ENCODE measurements around the gene LGR6. TPM values are rescaled to one million over a fixed set of nuclear protein-coding genes. Genes with fewer than 3 reads are reported as not detected.
A peak's percentile ranks its signal among the peaks of the same experiment; 100 is the strongest.
"Not testable (repeated sequence)": the region's sequence is repeated elsewhere in the genome, so short reads cannot be mapped to it uniquely, and the experiment has no call there.

The LGR6 gene, protein sequence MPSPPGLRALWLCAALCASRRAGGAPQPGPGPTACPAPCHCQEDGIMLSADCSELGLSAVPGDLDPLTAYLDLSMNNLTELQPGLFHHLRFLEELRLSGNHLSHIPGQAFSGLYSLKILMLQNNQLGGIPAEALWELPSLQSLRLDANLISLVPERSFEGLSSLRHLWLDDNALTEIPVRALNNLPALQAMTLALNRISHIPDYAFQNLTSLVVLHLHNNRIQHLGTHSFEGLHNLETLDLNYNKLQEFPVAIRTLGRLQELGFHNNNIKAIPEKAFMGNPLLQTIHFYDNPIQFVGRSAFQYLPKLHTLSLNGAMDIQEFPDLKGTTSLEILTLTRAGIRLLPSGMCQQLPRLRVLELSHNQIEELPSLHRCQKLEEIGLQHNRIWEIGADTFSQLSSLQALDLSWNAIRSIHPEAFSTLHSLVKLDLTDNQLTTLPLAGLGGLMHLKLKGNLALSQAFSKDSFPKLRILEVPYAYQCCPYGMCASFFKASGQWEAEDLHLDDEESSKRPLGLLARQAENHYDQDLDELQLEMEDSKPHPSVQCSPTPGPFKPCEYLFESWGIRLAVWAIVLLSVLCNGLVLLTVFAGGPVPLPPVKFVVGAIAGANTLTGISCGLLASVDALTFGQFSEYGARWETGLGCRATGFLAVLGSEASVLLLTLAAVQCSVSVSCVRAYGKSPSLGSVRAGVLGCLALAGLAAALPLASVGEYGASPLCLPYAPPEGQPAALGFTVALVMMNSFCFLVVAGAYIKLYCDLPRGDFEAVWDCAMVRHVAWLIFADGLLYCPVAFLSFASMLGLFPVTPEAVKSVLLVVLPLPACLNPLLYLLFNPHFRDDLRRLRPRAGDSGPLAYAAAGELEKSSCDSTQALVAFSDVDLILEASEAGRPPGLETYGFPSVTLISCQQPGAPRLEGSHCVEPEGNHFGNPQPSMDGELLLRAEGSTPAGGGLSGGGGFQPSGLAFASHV
- under 1 TPM in 1 of 2 experiments, not detected in 1; 0.26 TPM for total RNA-seq

DNA sequence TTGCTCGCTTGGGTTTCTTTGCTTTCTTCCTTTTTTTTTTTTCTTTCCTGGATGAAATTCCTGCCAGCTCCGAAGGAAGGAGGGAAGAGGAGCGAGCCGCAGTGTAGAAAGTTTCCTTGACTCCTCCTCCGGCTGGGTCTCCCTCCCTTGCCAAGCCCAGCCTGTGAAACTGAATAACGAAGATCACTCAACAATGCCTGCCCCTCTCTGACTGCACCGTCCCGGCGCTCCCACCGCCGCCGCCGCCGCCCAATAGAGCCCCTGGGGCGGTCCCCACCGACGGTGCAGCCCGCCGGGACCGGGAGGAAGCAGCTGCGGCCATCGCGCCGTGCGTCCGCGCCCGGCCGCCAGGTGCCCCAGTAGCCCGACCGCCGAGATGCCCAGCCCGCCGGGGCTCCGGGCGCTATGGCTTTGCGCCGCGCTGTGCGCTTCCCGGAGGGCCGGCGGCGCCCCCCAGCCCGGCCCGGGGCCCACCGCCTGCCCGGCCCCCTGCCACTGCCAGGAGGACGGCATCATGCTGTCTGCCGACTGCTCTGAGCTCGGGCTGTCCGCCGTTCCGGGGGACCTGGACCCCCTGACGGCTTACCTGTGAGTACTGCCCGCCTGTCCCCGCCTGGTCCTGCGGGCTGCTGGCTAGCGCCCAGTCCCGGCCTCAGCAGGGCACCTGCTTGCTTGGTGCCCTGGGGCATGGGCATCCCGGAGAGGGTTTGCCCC lies at the start of gene LGR6:
Gene LGR6 (plus strand): TSS at position 186 of the 714 bp plus-strand sequence. CDS start 191 bp downstream, at position 377.
- Mint-ChIP-seq H3K27ac (no peak within 1 kb of the TSS), H3K36me3 (no peaks in the 10 kb centered on the region), H3K4me3 (no peak within 1 kb of the TSS), H3K27me3 (peaks cover 40% of the 10 kb centered on the region), H3K9me3 (ENCODE audit: low read depth) (no peaks in the 10 kb centered on the region), H3K4me1 (peaks cover 7% of the 10 kb centered on the region)
- CTCF ChIA-PET, result interaction anchor here (0.9 to 3.4 kb wide), 31 partner anchors 9 to 526 kb away, joined by 3 to 50 read pairs (median 5); partner anchors contain the start of gene UBE2T
- DNase-seq, result no peak
- no peak for ATAC-seq

- peaks cover 41% of the 10 kb centered on the region for H3K4me1 Mint-ChIP-seq
- CTCF ChIA-PET, result interaction anchor here (0.7 to 4.4 kb wide), 7 partner anchors 10 to 172 kb away, joined by 3 to 30 read pairs (median 7); partner anchors contain the start of gene PTPN7
- H3K9me3 Mint-ChIP-seq (ENCODE audit: low read depth), result no peaks in the 10 kb centered on the region
- peak; percentile 79 for DNase-seq
- peak; percentile 84 for ATAC-seq
- no peaks in the 10 kb centered on the region for H3K27me3 Mint-ChIP-seq
- peak within 1 kb of the TSS; percentile 90 for H3K27ac Mint-ChIP-seq
- H3K36me3 Mint-ChIP-seq, result peaks cover 17% of the 10 kb centered on the region
- peak within 1 kb of the TSS; percentile 85 for H3K4me3 Mint-ChIP-seq
Observed at GRCh38 chr1:202144402-202145067, 49.1 kb upstream of the LGR6 start, which contains the start of gene ARL8A. TSS of gene ARL8A (minus strand) at chr1:202144737. CDS start at chr1:202144572, 165 bp downstream.

GRCh38 chr1:202145068-202145743 lies 48.4 kb upstream of the LGR6 start:
- H3K36me3 Mint-ChIP-seq, result peaks cover 21% of the 10 kb centered on the region
- peak overlapping the region; percentile 85 for H3K4me3 Mint-ChIP-seq
- no peaks in the 10 kb centered on the region for H3K9me3 Mint-ChIP-seq (ENCODE audit: low read depth)
- DNase-seq (peak; percentile 75), ATAC-seq (peak; percentile 45)
- peaks cover 42% of the 10 kb centered on the region for H3K4me1 Mint-ChIP-seq
- H3K27ac Mint-ChIP-seq, result peak overlapping the region; percentile 90
- no peaks in the 10 kb centered on the region for H3K27me3 Mint-ChIP-seq
- CTCF ChIA-PET, result interaction anchor here (2.5 to 4.4 kb wide), 3 partner anchors 10 to 16 kb away, joined by 23 to 30 read pairs (median 24); partner anchors contain the start of gene PTPN7

DNA sequence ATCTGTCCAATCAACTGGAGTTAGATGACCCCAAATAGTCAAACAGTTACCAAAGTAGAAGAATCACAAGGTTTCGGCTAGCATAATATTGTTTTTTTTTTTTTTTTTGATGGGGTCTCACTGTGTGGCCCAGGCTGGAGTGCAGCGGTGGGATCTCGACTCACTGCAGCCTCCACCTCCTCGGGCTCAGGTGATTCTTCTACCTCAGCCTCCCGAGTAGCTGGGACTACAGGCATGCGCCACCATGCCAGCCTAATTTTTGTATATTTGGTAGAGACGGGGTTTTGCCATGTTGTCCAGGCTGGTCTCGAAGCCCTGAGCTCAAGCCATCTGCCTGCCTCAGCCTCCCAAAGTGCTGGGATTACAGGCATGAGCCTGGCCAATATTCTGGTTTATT lies 47.9 kb upstream of the LGR6 start:
- Mint-ChIP-seq H3K4me3 (peak overlapping the region; percentile 85), H3K36me3 (peaks cover 23% of the 10 kb centered on the region), H3K4me1 (peaks cover 42% of the 10 kb centered on the region), H3K27ac (peak overlapping the region; percentile 90)
- DNase-seq; H3K9me3 Mint-ChIP-seq (ENCODE audit: low read depth); H3K27me3 Mint-ChIP-seq; ATAC-seq: not testable (repeated sequence)
- CTCF ChIA-PET, result interaction anchor here (2.5 to 4.4 kb wide), 3 partner anchors 10 to 16 kb away, joined by 23 to 30 read pairs (median 24); partner anchors contain the start of gene PTPN7

- Mint-ChIP-seq H3K27ac (peak overlapping the region; percentile 75), H3K4me1 (peaks cover 42% of the 10 kb centered on the region), H3K4me3 (no peak overlapping the region), H3K36me3 (peaks cover 29% of the 10 kb centered on the region), H3K27me3 (no peaks in the 10 kb centered on the region), H3K9me3 (ENCODE audit: low read depth) (no peaks in the 10 kb centered on the region)
- CTCF ChIA-PET, result interaction anchor here (2.5 to 4.4 kb wide), 3 partner anchors 9 to 15 kb away, joined by 23 to 30 read pairs (median 24); partner anchors contain the start of gene PTPN7
- ATAC-seq (no peak), DNase-seq (no peak)
Observed at GRCh38 chr1:202146279-202146678, 47.3 kb upstream of the LGR6 start.

GRCh38 chr1:202146993-202147392 lies 46.6 kb upstream of the LGR6 start:
- peaks cover 42% of the 10 kb centered on the region for H3K4me1 Mint-ChIP-seq
- H3K9me3 Mint-ChIP-seq (ENCODE audit: low read depth), result no peaks in the 10 kb centered on the region
- CTCF ChIA-PET, result interaction anchor here (1.3 to 4.4 kb wide), 4 partner anchors 9 to 251 kb away, joined by 3 to 30 read pairs (median 24); partner anchors contain the start of gene PTPN7
- H3K4me3 Mint-ChIP-seq, result no peak overlapping the region
- H3K27me3 Mint-ChIP-seq, result no peaks in the 10 kb centered on the region
- H3K36me3 Mint-ChIP-seq, result peaks cover 30% of the 10 kb centered on the region
- ATAC-seq (no peak), DNase-seq (no peak)
- peak overlapping the region; percentile 54 for H3K27ac Mint-ChIP-seq

GRCh38 chr1:202148391-202148790 lies 45.2 kb upstream of the LGR6 start:
- peaks cover 42% of the 10 kb centered on the region for H3K36me3 Mint-ChIP-seq
- no peak for ATAC-seq

GRCh38 chr1:202149566-202149965 lies 44.0 kb upstream of the LGR6 start:
- Mint-ChIP-seq H3K9me3 (ENCODE audit: low read depth) (no peaks in the 10 kb centered on the region), H3K27ac (no peak overlapping the region), H3K36me3 (peaks cover 52% of the 10 kb centered on the region), H3K27me3 (no peaks in the 10 kb centered on the region), H3K4me1 (peaks cover 39% of the 10 kb centered on the region), H3K4me3 (no peak overlapping the region)
- CTCF ChIA-PET, result no interaction called here
- no peak for ATAC-seq
- DNase-seq, result no peak

More at GRCh38 chr1:202148391-202148790, 45.2 kb upstream of the LGR6 start:
- no peak overlapping the region for H3K27ac Mint-ChIP-seq
- DNase-seq, result no peak
- no peak overlapping the region for H3K4me3 Mint-ChIP-seq
- no peaks in the 10 kb centered on the region for H3K27me3 Mint-ChIP-seq
- peaks cover 35% of the 10 kb centered on the region for H3K4me1 Mint-ChIP-seq
- CTCF ChIA-PET, result interaction anchor here (0.9 to 4.3 kb wide), 2 partner anchors 13 to 155 kb away, joined by 4 to 23 read pairs; partner anchors contain the start of gene PTPN7
- H3K9me3 Mint-ChIP-seq (ENCODE audit: low read depth), result no peaks in the 10 kb centered on the region

DNA sequence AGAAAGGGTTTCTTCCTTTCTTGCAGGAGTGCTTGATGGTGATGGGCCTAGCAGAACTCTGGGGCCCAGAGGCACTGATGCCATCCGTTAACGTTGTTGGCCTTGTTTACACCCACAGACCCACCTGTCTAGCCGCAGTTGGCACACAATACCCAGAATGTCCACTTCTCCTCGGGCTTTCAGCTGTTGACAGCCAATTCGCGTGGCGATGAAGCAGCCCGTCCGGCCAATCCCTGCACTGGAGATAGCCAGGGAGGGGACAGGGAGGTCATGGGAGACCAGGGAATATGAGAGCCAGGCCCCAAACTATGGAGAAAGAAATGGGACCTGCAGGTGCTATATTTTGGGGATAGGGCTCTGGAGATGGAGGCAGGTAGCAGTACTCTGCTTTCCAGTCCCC lies 43.4 kb upstream of the LGR6 start:
- Mint-ChIP-seq H3K36me3 (peaks cover 58% of the 10 kb centered on the region), H3K27ac (no peak overlapping the region), H3K4me1 (peaks cover 43% of the 10 kb centered on the region), H3K4me3 (no peak overlapping the region), H3K9me3 (ENCODE audit: low read depth) (no peaks in the 10 kb centered on the region), H3K27me3 (no peaks in the 10 kb centered on the region)
- DNase-seq (no peak), ATAC-seq (no peak)
- CTCF ChIA-PET, result no interaction called here

GRCh38 chr1:202150602-202151001 lies 43.0 kb upstream of the LGR6 start:
- Mint-ChIP-seq H3K27me3 (no peaks in the 10 kb centered on the region), H3K4me1 (peaks cover 42% of the 10 kb centered on the region), H3K36me3 (peaks cover 62% of the 10 kb centered on the region), H3K9me3 (ENCODE audit: low read depth) (no peaks in the 10 kb centered on the region), H3K4me3 (no peak overlapping the region), H3K27ac (no peak overlapping the region)
- no peak for ATAC-seq
- CTCF ChIA-PET, result interaction anchor here (1.0 kb wide), 1 partner anchor 42 kb away, joined by 4 read pairs; no protein-coding TSS in a partner anchor
- no peak for DNase-seq

DNA sequence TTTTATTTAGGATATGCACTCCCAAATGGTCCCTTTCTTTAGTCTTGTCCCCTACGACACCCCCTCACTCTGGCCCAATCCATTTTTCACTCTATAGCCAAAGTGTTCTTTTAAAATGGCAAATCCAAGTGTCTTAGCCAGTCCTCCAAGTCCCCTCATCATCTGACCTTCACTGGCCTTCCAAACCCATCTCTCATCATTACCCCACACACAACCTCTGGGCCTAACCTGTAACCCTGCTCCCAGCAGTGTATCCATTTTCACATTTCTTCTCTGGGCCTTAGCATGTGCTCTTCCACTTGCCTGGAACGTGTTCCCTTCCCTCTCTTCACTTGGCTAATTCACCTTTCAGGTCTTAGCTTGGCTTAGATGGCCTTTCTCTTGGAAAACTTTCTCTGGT lies 42.6 kb upstream of the LGR6 start:
- no peak overlapping the region for H3K4me3 Mint-ChIP-seq
- peak overlapping the region; percentile 1 for H3K27ac Mint-ChIP-seq
- H3K4me1 Mint-ChIP-seq, result peaks cover 41% of the 10 kb centered on the region
- H3K9me3 Mint-ChIP-seq (ENCODE audit: low read depth), result no peaks in the 10 kb centered on the region
- peaks cover 65% of the 10 kb centered on the region for H3K36me3 Mint-ChIP-seq
- no peak for DNase-seq
- no peak for ATAC-seq
- CTCF ChIA-PET, result interaction anchor here (1.0 kb wide), 1 partner anchor 42 kb away, joined by 4 read pairs; no protein-coding TSS in a partner anchor
- no peaks in the 10 kb centered on the region for H3K27me3 Mint-ChIP-seq
